GM21528 (cell line): ENCODE data around the gene NANOGP8.
"Not testable (repeated sequence)": the region's sequence is repeated elsewhere in the genome, so short reads cannot be mapped to it uniquely, and the experiment has no call there.

ENCODE experiments used
- ATAC-seq: cut with Tn5 transposase; IDR thresholded peaks from one replicate; pipeline ENCODE4 v1.9.1; 2021; ENCODE audit warnings: mild to moderate bottlenecking, moderate library complexity; ENCODE audit not compliant: unreplicated experiment, low FRiP score

The NANOGP8 gene

GRCh38 chr15:35098737-35099136, 13.6 kb upstream of the NANOGP8 start:
- no peak for ATAC-seq

- no peak for ATAC-seq
Observed at GRCh38 chr15:35095941-35096340, 10.8 kb upstream of the NANOGP8 start.

GRCh38 chr15:35092846-35093245, 7.8 kb upstream of the NANOGP8 start:
- ATAC-seq, result no peak

- no peak for ATAC-seq
Observed at GRCh38 chr15:35092311-35092710, 7.2 kb upstream of the NANOGP8 start.

- ATAC-seq, result no peak
Observed at GRCh38 chr15:35090104-35090807, 5.2 kb upstream of the NANOGP8 start.

- no peak for ATAC-seq
Observed at GRCh38 chr15:35089551-35089950, 4.5 kb upstream of the NANOGP8 start.

GRCh38 chr15:35088329-35088728, 3.2 kb upstream of the NANOGP8 start:
- no peak for ATAC-seq

GRCh38 chr15:35087759-35088158, 2.7 kb upstream of the NANOGP8 start:
- ATAC-seq, result no peak

- ATAC-seq, result not testable (repeated sequence)
Observed at GRCh38 chr15:35082371-35083348, 2.4 kb downstream of the NANOGP8 start.

GRCh38 chr15:35081626-35082365, 3.3 kb downstream of the NANOGP8 start:
- ATAC-seq, result not testable (repeated sequence)

GRCh38 chr15:35080226-35080625, 4.9 kb downstream of the NANOGP8 start:
- no peak for ATAC-seq

GRCh38 chr15:35078221-35078915, 6.7 kb downstream of the NANOGP8 start:
- ATAC-seq, result peak; percentile 58

- ATAC-seq, result no peak
Observed at GRCh38 chr15:35071106-35071505, 14.0 kb downstream of the NANOGP8 start.

- ATAC-seq, result no peak
Observed at GRCh38 chr15:35068846-35069475, 16.1 kb downstream of the NANOGP8 start.

- no peak for ATAC-seq
Observed at GRCh38 chr15:35067496-35068347, 17.4 kb downstream of the NANOGP8 start.

GRCh38 chr15:35066094-35066493, 19.0 kb downstream of the NANOGP8 start:
- ATAC-seq, result no peak

GRCh38 chr15:35064576-35065190, 20.4 kb downstream of the NANOGP8 start:
- no peak for ATAC-seq

GRCh38 chr15:35062738-35063099, 22.4 kb downstream of the NANOGP8 start:
- ATAC-seq, result no peak
